ENCODE measurements around the gene GNPTG.

The GNPTG gene

GRCh38 chr16:1362807-1363206, 11.1 kb downstream of the GNPTG start:
- Histone ChIP-seq H3K4me1 (ENCODE audit: control insufficient read depth, insufficient read depth, low read length, unreplicated experiment) (peaks cover 7% of the 10 kb centered on the region), H3K27ac (ENCODE audit: low read depth, low read length) (no peak overlapping the region), H2AFZ (ENCODE audit: low read length, unreplicated experiment) (no peak overlapping the region), H3K4me3 (ENCODE audit: low read depth, low read length) (no peak overlapping the region), H3K36me3 (ENCODE audit: insufficient read depth, low read length) (peaks cover 12% of the 10 kb centered on the region), H3K79me2 (ENCODE audit: control insufficient read depth, insufficient read depth, low read length, unreplicated experiment) (peaks cover 32% of the 10 kb centered on the region), H3K27me3 (ENCODE audit: insufficient read depth, low read length) (no peaks in the 10 kb centered on the region)

- no peaks in the 10 kb centered on the region for H3K27me3 ChIP-seq (ENCODE audit: insufficient read depth, low read length)
- peaks cover 12% of the 10 kb centered on the region for H3K36me3 ChIP-seq (ENCODE audit: insufficient read depth, low read length)
- H3K27ac ChIP-seq (ENCODE audit: low read depth, low read length): no peak overlapping the region
- H3K4me1 ChIP-seq (ENCODE audit: control insufficient read depth, insufficient read depth, low read length, unreplicated experiment): no peaks in the 10 kb centered on the region
- peaks cover 28% of the 10 kb centered on the region for H3K79me2 ChIP-seq (ENCODE audit: control insufficient read depth, insufficient read depth, low read length, unreplicated experiment)
- H2AFZ ChIP-seq (ENCODE audit: low read length, unreplicated experiment): no peak overlapping the region
- H3K4me3 ChIP-seq (ENCODE audit: low read depth, low read length): no peak overlapping the region
Observed at GRCh38 chr16:1363501-1364041, 11.8 kb downstream of the GNPTG start.

- Histone ChIP-seq H3K4me3 (ENCODE audit: low read depth, low read length) (no peak overlapping the region), H2AFZ (ENCODE audit: low read length, unreplicated experiment) (no peak overlapping the region), H3K36me3 (ENCODE audit: insufficient read depth, low read length) (peaks cover 12% of the 10 kb centered on the region), H3K79me2 (ENCODE audit: control insufficient read depth, insufficient read depth, low read length, unreplicated experiment) (peaks cover 20% of the 10 kb centered on the region), H3K4me1 (ENCODE audit: control insufficient read depth, insufficient read depth, low read length, unreplicated experiment) (no peaks in the 10 kb centered on the region), H3K27ac (ENCODE audit: low read depth, low read length) (no peak overlapping the region), H3K27me3 (ENCODE audit: insufficient read depth, low read length) (no peaks in the 10 kb centered on the region)
Observed at GRCh38 chr16:1364510-1364909, 12.8 kb downstream of the GNPTG start.

- H2AFZ ChIP-seq (ENCODE audit: low read length, unreplicated experiment): no peak overlapping the region
- H3K36me3 ChIP-seq (ENCODE audit: insufficient read depth, low read length): peaks cover 9% of the 10 kb centered on the region
- H3K79me2 ChIP-seq (ENCODE audit: control insufficient read depth, insufficient read depth, low read length, unreplicated experiment): peaks cover 13% of the 10 kb centered on the region
- H3K4me3 ChIP-seq (ENCODE audit: low read depth, low read length): no peak overlapping the region
- H3K27me3 ChIP-seq (ENCODE audit: insufficient read depth, low read length): no peaks in the 10 kb centered on the region
- H3K4me1 ChIP-seq (ENCODE audit: control insufficient read depth, insufficient read depth, low read length, unreplicated experiment): no peaks in the 10 kb centered on the region
- H3K27ac ChIP-seq (ENCODE audit: low read depth, low read length): no peak overlapping the region
Observed at GRCh38 chr16:1366060-1366711, 14.5 kb downstream of the GNPTG start.

GRCh38 chr16:1366712-1367299, 15.1 kb downstream of the GNPTG start:
- H3K27ac ChIP-seq (ENCODE audit: low read depth, low read length): no peak overlapping the region
- no peaks in the 10 kb centered on the region for H3K27me3 ChIP-seq (ENCODE audit: insufficient read depth, low read length)
- H3K79me2 ChIP-seq (ENCODE audit: control insufficient read depth, insufficient read depth, low read length, unreplicated experiment): peaks cover 16% of the 10 kb centered on the region
- peaks cover 12% of the 10 kb centered on the region for H3K36me3 ChIP-seq (ENCODE audit: insufficient read depth, low read length)
- no peaks in the 10 kb centered on the region for H3K4me1 ChIP-seq (ENCODE audit: control insufficient read depth, insufficient read depth, low read length, unreplicated experiment)
- H2AFZ ChIP-seq (ENCODE audit: low read length, unreplicated experiment): no peak overlapping the region
- no peak overlapping the region for H3K4me3 ChIP-seq (ENCODE audit: low read depth, low read length)

GRCh38 chr16:1367486-1368174, 15.9 kb downstream of the GNPTG start:
- Histone ChIP-seq H3K36me3 (ENCODE audit: insufficient read depth, low read length) (peaks cover 12% of the 10 kb centered on the region), H3K27me3 (ENCODE audit: insufficient read depth, low read length) (no peaks in the 10 kb centered on the region), H3K79me2 (ENCODE audit: control insufficient read depth, insufficient read depth, low read length, unreplicated experiment) (peaks cover 9% of the 10 kb centered on the region), H2AFZ (ENCODE audit: low read length, unreplicated experiment) (no peak overlapping the region), H3K4me1 (ENCODE audit: control insufficient read depth, insufficient read depth, low read length, unreplicated experiment) (no peaks in the 10 kb centered on the region), H3K4me3 (ENCODE audit: low read depth, low read length) (no peak overlapping the region), H3K27ac (ENCODE audit: low read depth, low read length) (no peak overlapping the region)

- Histone ChIP-seq H3K4me3 (ENCODE audit: low read depth, low read length) (no peak overlapping the region), H3K27ac (ENCODE audit: low read depth, low read length) (no peak overlapping the region), H3K27me3 (ENCODE audit: insufficient read depth, low read length) (no peaks in the 10 kb centered on the region), H3K36me3 (ENCODE audit: insufficient read depth, low read length) (peaks cover 3% of the 10 kb centered on the region; the same call in 1 of the 2 replicates), H3K4me1 (ENCODE audit: control insufficient read depth, insufficient read depth, low read length, unreplicated experiment) (no peaks in the 10 kb centered on the region), H2AFZ (ENCODE audit: low read length, unreplicated experiment) (no peak overlapping the region), H3K79me2 (ENCODE audit: control insufficient read depth, insufficient read depth, low read length, unreplicated experiment) (peaks cover 16% of the 10 kb centered on the region)
Observed at GRCh38 chr16:1371054-1371978, 19.6 kb downstream of the GNPTG start.

- Histone ChIP-seq H3K27me3 (ENCODE audit: insufficient read depth, low read length) (no peaks in the 10 kb centered on the region), H3K4me1 (ENCODE audit: control insufficient read depth, insufficient read depth, low read length, unreplicated experiment) (no peaks in the 10 kb centered on the region), H2AFZ (ENCODE audit: low read length, unreplicated experiment) (no peak overlapping the region), H3K4me3 (ENCODE audit: low read depth, low read length) (no peak overlapping the region), H3K27ac (ENCODE audit: low read depth, low read length) (no peak overlapping the region), H3K36me3 (ENCODE audit: insufficient read depth, low read length) (peaks cover 3% of the 10 kb centered on the region; the same call in 1 of the 2 replicates), H3K79me2 (ENCODE audit: control insufficient read depth, insufficient read depth, low read length, unreplicated experiment) (peaks cover 16% of the 10 kb centered on the region)
Observed at GRCh38 chr16:1372292-1372950, 20.7 kb downstream of the GNPTG start.

- peaks cover 3% of the 10 kb centered on the region; the same call in 1 of the 2 replicates for H3K36me3 ChIP-seq (ENCODE audit: insufficient read depth, low read length)
- H3K27me3 ChIP-seq (ENCODE audit: insufficient read depth, low read length): no peaks in the 10 kb centered on the region
- no peak overlapping the region for H3K27ac ChIP-seq (ENCODE audit: low read depth, low read length)
- peaks cover 33% of the 10 kb centered on the region for H3K79me2 ChIP-seq (ENCODE audit: control insufficient read depth, insufficient read depth, low read length, unreplicated experiment)
- no peak overlapping the region for H2AFZ ChIP-seq (ENCODE audit: low read length, unreplicated experiment)
- H3K4me1 ChIP-seq (ENCODE audit: control insufficient read depth, insufficient read depth, low read length, unreplicated experiment): peaks cover 12% of the 10 kb centered on the region
- no peak overlapping the region for H3K4me3 ChIP-seq (ENCODE audit: low read depth, low read length)
Observed at GRCh38 chr16:1374418-1375297, 22.9 kb downstream of the GNPTG start.
